Fibroblast of mammary gland (primary cell): Measurements from ENCODE around the gene TRPM1.

ENCODE experiments used
- DNase-seq: peaks from one replicate; pipeline ENCODE4 v3.0.0-alpha.2; 2010; ENCODE audit warnings: low read depth
- H3K4me3 ChIP-seq: 2 replicates; pipeline ENCODE4 v1.5.1; 2011; ENCODE audit warnings: low read depth, mild to moderate bottlenecking, low read length, moderate library complexity; ENCODE audit not compliant: control insufficient read depth
- TF ChIP-seq, protein P1 (sequence below): conservative IDR thresholded peaks from 2 replicates; pipeline ENCODE4 v1.5.1; 2011; ENCODE audit warnings: low read depth, low read length, inconsistent platforms; ENCODE audit not compliant: control insufficient read depth, insufficient read depth

Gene TRPM1

DNA sequence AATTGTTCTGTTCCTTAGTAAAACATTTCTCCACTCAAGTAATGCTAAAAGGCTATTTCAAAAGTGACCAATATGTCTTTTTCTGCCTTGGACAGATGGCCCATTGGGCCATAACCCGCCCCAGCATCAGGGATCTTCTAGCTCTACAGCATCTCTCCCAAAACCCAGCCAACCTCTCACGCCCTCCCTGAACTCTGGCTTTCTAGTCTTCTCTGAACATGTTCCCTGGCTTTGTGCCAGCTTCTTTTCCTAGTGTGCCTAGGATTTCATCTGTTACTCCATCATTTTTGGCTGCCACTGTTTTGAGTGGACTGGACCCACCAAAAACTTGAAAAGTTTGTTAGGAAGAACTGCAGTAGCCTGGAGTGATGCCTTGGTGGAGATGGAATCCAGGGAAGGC, 30.7 kb downstream of the TRPM1 start:
- DNase-seq = no peak
- H3K4me3 ChIP-seq = no peak overlapping the region
- TF ChIP-seq, protein P1, sequence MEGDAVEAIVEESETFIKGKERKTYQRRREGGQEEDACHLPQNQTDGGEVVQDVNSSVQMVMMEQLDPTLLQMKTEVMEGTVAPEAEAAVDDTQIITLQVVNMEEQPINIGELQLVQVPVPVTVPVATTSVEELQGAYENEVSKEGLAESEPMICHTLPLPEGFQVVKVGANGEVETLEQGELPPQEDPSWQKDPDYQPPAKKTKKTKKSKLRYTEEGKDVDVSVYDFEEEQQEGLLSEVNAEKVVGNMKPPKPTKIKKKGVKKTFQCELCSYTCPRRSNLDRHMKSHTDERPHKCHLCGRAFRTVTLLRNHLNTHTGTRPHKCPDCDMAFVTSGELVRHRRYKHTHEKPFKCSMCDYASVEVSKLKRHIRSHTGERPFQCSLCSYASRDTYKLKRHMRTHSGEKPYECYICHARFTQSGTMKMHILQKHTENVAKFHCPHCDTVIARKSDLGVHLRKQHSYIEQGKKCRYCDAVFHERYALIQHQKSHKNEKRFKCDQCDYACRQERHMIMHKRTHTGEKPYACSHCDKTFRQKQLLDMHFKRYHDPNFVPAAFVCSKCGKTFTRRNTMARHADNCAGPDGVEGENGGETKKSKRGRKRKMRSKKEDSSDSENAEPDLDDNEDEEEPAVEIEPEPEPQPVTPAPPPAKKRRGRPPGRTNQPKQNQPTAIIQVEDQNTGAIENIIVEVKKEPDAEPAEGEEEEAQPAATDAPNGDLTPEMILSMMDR = no peak

DNA sequence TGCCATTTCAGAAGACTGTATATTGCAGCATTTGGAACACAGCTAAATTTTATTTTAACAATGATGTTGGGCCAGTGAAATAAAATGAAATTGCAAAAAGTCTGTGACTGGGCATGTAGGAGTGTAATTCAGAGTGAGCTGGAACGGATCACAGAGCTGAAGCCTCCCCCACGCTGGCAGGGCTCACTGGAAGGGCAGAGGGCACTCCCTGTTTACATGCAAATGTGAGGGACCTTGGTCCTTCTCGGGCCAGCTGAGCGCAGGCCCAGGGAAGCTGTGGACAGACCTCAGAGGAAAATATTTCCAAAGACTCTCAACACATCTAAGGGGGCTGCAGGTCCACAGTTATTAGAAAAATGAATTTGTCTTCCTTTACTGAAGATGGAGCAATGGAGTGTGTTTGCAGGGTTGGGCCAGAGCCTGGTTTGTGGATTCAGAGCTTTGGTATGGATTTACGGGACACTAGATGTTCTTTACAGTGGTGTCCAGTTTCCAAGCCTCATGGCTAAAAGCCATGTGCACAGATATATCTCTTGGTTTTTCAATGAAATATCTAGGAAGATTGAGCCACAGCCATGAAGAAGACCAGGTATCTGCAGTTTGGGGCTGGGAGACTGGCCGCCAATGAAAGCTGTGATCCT, 32.0 kb downstream of the TRPM1 start:
- no peak overlapping the region for H3K4me3 ChIP-seq
- TF ChIP-seq, protein P1 = no peak
- DNase-seq = peak; percentile 64

DNA sequence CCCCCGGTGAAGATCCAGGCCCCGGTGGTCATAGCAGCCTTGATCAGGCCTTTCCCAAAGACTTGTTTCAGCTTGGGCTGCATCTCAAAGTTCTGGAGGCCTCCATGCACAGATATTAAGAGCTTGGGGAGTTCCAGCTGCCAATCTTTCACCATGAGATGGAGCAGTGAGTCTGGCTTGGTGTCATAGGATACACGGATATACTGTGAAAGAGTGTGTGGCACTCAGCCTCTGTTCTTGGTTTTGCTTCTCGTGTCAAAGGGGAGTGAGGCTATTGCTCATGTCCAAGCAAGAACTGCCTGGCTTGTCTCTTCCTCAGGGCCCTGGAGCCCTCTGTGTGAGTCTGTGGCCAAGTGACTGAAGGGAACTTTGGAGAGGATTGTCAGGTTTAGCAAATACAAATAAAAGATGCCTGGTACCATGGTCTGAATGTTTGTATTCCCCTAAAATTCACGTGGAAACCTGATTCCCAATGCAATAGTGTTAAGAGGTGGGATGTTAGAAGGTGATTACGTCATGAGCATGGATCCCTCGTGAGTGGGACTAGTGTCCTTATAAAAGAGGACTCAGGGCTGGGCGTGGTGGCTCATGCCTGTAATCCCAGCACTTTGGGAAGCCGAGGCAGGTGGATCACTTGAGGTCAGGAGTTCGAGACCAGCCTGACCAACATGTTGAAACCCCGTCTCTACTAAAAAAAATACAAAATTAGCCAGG, 33.5 kb downstream of the TRPM1 start:
- TF ChIP-seq, protein P1 = no peak
- no peak overlapping the region for H3K4me3 ChIP-seq
- no peak for DNase-seq

DNA sequence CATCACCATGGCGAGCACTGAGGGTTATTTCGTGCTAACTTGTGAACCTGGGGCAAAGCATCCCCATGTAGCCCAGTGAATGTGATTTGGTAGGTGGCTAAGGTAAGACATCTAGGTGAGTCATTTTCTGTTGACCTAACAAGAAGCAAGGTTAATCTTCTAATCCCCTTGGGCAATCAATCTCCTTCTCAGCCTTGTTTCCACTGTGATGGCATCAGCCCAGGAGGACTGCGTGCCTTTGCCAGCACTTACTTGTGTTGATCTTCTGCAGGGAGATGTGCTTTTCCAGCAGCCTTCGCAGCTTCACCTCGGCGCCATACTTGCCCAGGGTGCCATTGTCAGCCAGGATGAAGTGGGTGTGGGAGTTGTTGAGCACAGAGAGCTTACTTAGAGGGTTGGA, 35.7 kb downstream of the TRPM1 start:
- no peak for DNase-seq
- no peak overlapping the region for H3K4me3 ChIP-seq
- TF ChIP-seq, protein P1 = no peak

DNA sequence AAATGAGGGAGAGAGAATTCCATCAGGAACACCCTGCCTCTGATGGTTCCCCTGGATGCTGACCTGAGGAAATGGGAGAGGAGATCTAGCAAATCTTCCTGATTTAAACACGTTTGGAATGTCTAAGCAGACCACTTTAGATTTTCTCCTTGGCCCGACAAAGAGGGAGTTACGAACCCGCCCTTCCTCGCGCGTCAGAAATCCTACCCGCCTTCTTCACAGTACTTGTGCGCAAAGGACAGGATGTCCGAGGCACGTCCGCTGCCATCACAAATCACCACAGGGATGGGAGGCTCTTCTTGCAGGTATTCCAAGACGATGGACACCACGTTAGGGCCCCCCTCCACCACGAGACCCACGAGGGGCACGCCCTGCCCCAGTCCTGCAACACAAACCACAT, 38.6 kb downstream of the TRPM1 start:
- peak; percentile 33 for DNase-seq
- TF ChIP-seq, protein P1 = no peak
- no peak overlapping the region for H3K4me3 ChIP-seq

DNA sequence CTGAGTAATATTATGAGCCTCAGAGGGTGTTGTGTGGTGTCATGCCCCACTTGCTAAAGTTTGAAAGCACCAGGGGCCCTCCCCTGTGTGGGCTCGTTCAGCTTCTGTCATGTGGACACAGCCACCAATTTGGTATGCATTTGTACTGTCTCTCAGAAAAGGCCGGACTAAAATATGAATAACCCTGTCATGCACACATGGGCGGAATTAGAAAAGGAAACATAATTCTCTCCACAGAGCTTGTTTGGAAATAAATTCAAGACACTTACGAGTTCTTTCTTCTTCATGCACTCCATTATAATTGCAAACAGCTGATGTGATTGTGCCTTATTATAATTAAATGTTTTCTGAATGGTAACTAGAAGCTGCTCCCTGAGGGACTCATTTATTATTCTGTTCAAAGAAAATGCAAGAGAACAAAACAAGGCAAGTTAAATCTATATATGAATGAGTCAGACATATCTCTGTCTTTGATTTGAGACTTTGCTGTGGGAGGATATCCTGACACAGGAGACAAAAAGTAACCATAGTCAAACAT, 39.1 kb downstream of the TRPM1 start:
- no peak overlapping the region for H3K4me3 ChIP-seq
- TF ChIP-seq, protein P1 = no peak
- DNase-seq = peak; percentile 54
